GM12874 (cell line): ENCODE measurements around the gene DKKL1.

Experiments
- CTCF ChIP-seq: IDR thresholded peaks from 2 replicates; pipeline ENCODE4 v1.5.1; 2011; ENCODE audit warnings: low read depth, mild to moderate bottlenecking, control low read depth, low read length, moderate library complexity; ENCODE audit not compliant: insufficient read depth

Gene DKKL1

GRCh38 chr19:49390131-49390928 lies 26.7 kb downstream of the DKKL1 start:
- no peak for TF ChIP-seq CTCF

- TF ChIP-seq CTCF, result no peak
Observed at GRCh38 chr19:49390929-49391359, 27.3 kb downstream of the DKKL1 start.

- peak; percentile 89 for TF ChIP-seq CTCF
Observed at GRCh38 chr19:49391581-49392399, 28.1 kb downstream of the DKKL1 start.

- TF ChIP-seq CTCF, result no peak
Observed at GRCh38 chr19:49393881-49394280, 30.2 kb downstream of the DKKL1 start.

GRCh38 chr19:49395581-49396407 lies 32.1 kb downstream of the DKKL1 start:
- TF ChIP-seq CTCF, result no peak

- TF ChIP-seq CTCF, result no peak
Observed at GRCh38 chr19:49396738-49397505, 33.2 kb downstream of the DKKL1 start.
